ENCODE measurements around the gene KRTAP5-6.

Gene KRTAP5-6

DNA sequence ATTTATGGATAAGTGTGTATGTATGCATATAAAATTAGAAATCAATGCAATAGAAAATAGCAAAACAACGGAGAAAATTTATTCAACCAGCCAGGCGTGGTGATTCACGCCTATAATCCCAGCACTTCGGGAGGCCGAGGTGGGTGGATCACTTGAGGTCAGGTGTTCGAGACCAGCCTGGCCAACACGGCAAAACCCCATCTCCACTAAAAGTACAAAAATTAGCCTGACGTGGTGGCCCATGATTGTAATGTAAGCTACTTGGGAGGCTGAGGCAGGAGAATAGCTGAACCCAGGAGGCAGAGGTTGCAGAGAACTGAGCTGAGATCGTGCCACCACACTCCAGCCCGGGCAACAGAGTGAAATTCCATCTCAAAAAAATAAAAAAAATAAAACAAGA is 5.5 kb downstream of the KRTAP5-6 start:
- DNase-seq (ENCODE audit: low spot score) = no peak

DNA sequence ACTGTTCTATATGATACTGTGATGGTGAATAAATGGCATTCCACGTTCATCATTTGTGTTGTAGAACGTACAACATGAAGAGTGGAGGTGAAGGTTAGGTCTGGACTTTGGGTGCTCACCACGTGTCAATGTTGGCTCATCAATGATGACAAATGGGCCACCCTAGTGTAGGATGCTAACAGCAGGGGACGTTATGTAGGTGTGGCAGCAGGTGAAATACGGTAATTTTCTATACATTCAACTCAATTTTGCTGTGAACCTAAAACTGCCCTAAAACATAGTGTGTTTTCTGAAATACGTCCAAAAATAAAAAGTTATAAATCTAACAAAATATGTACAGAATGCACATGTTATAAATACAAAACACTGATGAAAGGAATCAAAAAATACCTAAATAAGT is 6.2 kb downstream of the KRTAP5-6 start:
- DNase-seq (ENCODE audit: low spot score) = no peak

- DNase-seq (ENCODE audit: low spot score) = no peak
Measured at GRCh38 chr11:1705126-1706052, 8.4 kb downstream of the KRTAP5-6 start.

DNA sequence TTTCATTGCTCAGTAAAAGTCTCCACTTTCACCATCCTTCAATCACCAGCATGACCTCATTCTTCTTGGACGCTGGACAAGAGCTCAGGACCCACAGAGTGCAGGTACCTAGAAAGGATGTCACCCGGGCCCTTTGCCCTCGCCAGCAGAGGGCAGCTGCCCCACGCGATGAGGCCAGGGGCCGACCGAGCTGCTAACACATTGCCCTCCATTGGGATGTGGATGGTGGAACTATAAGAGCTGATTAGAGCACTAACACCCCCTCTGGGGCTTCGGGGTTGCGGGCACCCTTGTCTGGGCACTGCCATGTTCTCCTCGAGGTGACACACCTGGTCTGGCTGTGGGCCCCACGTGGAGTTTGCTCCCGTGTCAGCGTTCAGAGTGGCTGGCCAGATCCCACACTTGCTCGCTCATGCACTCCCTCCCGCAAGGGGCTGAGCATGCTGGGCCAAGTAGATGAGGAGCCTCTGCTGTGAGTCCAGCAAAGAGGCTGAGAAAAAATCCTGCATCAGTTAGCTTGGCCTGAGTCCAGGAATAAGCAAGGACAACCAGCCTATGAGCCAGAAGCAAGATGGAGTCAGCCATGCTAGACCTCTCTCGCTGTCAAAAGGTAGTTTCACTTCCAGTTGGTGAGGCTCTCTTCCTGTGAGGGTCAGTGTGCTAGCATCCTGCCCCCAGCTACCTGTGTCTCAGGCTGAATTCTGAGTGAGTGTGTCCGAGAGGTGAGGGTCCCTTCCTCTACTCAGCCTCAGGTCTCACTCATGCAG is 9.8 kb downstream of the KRTAP5-6 start:
- DNase-seq (ENCODE audit: low spot score) = no peak

DNA sequence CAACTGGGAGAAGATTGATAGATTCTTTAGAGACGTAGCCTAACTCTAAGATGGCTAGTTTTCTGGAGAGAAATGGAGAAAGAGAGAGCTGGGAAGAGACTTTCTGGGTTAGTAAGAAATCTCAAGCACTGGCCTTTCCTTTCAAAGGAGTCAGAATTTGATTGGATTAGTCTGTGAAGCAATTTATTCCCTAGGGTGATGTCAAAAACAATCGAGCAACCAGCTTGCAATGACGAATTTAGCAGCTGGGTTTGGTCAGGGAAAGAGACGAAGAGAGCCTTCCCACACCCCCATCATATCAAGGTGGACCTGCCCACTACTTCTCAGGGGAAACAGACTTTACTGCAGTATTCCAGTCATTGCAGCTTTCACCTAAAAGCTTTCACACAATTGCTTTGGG is 10.8 kb downstream of the KRTAP5-6 start:
- no peak for DNase-seq (ENCODE audit: low spot score)

GRCh38 chr11:1708716-1709115 is 11.7 kb downstream of the KRTAP5-6 start:
- no peak for DNase-seq (ENCODE audit: low spot score)

- DNase-seq (ENCODE audit: low spot score) = no peak
Measured at GRCh38 chr11:1714908-1715885, 18.2 kb downstream of the KRTAP5-6 start.

GRCh38 chr11:1717745-1718144 is 20.8 kb downstream of the KRTAP5-6 start:
- no peak for DNase-seq (ENCODE audit: low spot score)

DNA sequence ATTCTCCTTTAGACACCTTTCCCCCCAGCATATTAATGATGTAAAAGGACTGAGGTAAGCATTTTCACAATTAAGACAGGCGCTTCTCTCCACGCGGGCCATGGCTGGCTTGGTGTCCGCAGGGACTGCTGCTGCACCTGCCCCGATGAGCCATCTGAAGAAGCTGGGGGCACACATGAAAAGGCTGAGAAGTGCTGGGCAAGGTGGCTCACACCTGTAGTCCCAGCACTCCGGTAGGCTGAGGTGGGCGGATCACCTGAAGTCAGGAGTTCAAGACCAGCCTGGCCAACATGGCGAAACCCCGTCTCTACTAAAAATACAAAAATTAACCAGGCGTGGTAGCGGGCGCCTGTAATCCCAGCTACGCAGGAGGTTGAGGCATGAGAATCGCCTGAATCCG is 21.3 kb downstream of the KRTAP5-6 start:
- DNase-seq (ENCODE audit: low spot score) = no peak

- DNase-seq (ENCODE audit: low spot score) = no peak
Measured at GRCh38 chr11:1719781-1720180, 22.8 kb downstream of the KRTAP5-6 start.

DNA sequence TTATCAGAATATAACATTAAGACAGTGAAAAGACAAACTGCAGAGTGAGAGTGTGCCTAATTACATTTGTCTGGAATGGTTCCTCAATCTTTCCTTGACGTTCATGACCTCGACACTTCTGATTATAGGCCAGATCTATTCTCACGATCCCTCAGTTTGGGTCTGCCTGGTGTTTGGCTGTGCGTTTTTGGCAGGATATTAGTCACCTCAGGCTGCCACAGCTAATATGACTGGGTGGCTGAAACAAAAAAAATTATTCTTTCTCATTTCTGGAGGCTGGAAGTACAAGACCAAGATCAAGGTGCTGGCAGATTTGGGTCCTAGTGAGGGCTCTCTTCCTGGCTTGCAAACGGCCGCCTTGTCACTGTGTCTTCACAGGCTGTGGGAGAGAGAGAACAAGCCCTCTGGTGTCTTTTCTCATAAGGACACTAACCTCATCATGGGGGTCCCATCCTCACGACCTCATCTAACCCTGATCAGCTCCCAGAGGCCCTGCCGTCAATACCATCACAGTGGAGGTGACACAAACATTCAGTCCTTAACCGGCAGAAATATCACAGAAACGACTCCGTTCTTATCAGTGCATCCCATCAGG is 30.2 kb downstream of the KRTAP5-6 start:
- DNase-seq (ENCODE audit: low spot score) = no peak

- no peak for DNase-seq (ENCODE audit: low spot score)
Measured at GRCh38 chr11:1727861-1728260, 30.9 kb downstream of the KRTAP5-6 start.

DNA sequence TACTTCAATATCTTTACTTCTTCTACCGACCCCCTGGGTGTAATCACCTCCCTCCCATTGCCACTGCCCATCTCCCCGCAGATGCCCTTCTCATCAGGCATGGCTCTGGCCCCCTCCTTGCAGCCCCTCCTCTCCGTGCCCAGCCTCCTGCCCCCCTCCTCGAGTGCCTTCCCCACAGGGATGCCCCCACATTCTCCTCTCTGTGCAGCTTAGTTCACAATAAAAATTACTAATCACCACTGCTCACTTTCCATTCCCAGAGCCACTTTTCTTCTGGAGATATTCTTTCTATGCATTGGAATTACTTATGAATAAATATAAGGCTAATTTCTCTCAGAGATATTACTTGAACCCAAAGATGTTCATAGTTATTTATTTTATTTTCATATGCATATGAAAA is 31.3 kb downstream of the KRTAP5-6 start:
- DNase-seq (ENCODE audit: low spot score) = no peak

DNA sequence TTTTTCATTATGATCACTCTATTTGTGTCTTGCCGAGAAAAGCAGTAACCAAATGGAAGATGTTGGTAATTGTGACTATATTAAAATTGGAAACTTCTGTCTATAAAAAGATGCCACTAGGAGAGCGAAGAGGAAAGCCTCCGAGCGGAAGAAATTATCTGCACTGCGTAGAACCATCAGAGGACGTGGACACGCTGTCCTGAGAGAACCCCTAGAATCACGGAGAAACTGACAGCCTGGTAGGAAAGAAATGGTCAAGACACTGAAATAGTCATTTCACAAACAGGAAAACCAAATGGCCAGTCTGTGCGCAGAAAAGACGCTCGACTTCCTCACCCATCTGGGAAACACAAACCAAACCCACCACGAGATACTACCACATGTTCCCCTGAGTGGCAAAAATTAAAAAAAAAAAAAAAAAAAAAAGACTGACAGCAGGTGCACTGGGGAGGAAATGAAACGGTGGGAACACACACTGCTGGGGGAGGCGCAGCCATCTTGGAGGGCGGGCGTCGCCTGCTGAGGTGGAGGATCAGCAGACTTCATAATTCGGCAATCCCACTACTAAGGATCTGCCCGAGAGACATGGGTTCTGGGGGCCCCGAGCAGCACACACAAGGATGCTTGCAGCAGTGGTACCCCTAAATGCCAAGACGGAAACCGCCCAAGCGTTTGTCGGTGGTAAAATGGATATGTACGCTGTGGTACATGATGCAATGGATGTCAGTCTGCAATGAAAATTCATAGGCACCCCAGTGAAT is 32.1 kb downstream of the KRTAP5-6 start:
- no peak for DNase-seq (ENCODE audit: low spot score)

DNA sequence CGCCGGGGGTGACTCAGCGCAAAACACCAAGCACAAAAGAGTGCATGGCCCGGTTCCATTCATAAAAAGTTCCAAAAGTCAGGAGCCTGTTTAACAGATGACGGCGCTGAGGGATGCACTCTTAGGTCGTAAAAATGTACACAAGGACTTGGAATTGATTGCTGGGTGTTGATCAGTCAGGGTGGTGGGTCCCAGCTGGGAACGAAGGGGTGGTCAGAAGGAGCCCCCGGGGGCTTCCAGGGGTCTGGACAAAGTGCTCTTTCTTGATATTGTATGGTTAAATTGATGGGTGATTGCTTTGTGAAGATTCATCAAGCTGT is 32.7 kb downstream of the KRTAP5-6 start:
- no peak for DNase-seq (ENCODE audit: low spot score)

GRCh38 chr11:1730059-1730629 is 33.1 kb downstream of the KRTAP5-6 start:
- no peak for DNase-seq (ENCODE audit: low spot score)

DNA sequence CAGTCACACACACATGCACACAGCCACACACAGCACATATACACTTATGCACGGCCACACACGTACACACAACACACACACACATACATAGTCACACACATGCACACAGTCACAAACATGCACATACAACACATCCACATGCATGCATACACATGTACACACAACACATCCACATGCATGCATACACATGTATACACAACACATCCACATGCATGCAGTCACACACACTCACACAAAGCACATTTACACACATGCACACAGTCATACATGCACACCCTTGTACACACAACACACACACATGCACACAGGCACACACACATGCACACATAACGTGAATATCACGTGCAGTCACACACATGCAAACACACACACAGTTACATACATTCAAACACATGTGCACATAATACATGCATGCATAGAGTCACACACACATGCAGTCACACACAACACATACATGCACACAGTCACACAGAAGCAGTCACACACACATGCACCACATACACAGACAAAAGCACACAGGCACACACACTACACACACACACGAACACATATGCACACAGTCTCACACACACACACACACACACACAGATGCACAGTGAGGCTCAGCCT is 34.6 kb downstream of the KRTAP5-6 start:
- DNase-seq (ENCODE audit: low spot score) = no peak

DNA sequence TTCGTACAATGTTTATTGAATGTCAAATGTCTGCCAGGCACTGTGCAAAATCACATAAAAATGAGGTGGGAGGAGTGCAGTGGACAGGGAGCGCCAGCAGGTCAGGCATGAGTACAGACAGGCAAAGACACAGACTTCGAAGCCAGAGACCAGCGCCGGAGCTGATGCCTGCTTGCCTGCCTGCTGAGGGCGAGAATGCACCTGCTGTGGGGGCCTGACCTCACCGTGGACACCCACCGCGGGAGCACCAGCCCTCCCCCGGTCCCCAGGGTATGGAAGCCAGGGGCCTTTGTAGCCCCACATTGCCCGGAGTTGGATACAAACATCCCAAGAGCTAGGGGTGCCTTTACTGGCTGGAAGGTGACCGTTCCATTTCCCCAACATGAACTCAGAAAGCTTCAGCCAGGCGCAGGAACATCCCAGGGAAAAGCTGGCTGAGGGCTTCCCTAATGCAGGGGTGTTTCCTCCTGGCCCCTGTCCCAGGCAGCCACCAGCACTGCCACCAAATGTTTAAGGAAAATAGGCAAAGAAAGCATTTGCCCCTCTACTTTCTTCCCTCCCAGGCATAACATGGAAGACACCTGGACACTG is 35.5 kb downstream of the KRTAP5-6 start:
- DNase-seq (ENCODE audit: low spot score) = no peak

- DNase-seq (ENCODE audit: low spot score) = no peak
Measured at GRCh38 chr11:1733009-1733715, 36.2 kb downstream of the KRTAP5-6 start.
